Measurements from ENCODE around the gene MTCH2.
A peak's percentile ranks its signal among the peaks of the same experiment; 100 is the strongest.
"Not testable (repeated sequence)": the region's sequence is repeated elsewhere in the genome, so short reads cannot be mapped to it uniquely, and the experiment has no call there.

The MTCH2 gene

DNA sequence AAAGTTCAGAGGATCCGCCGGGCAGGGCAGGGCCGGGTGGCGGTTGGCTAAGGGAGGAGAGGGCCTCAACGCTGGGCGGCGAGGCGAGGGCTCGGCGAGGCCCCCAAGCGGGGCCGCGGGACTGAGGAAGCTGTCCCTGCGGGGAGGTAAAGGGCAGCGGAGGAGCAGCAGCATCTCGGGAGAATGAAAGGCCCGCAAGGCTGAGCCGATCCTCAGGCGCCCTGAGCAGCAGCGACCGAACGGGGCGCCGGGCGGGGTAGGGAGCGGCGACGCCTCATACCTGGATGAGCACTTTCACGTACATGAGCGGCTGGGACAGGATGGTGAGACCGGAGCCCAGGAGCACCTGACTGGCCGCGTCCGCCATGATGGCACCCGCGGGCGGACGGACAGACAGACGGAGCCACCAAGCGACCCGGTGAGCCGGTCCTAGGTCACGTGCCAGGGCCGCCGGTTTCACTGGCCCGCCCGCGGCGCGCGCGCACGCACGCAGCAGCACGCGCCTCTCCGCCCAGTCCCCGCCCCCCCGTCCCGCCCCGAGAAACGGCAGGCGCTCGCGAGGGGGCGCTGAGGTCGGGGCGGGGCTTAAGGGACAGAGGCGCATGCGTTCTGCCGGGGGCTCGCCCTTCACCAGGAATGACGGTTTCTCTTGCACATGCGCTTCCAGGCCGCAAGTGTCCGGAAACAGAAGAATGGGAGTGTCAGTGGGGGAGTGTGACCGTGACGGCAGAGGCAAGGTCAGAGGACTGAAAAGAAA is at the start of gene MTCH2:
Gene MTCH2, minus strand, starts transcription at position 461 of the 757 bp plus-strand sequence. Its CDS starts 94 bp downstream, at position 367.
- intact Hi-C loops (cut with DNase I) = loop anchor here (2.0 to 10.0 kb wide), 3 partner anchors 65 to 203 kb away; partner anchors contain the start of genes KBTBD4, NDUFS3 and NUP160

DNA sequence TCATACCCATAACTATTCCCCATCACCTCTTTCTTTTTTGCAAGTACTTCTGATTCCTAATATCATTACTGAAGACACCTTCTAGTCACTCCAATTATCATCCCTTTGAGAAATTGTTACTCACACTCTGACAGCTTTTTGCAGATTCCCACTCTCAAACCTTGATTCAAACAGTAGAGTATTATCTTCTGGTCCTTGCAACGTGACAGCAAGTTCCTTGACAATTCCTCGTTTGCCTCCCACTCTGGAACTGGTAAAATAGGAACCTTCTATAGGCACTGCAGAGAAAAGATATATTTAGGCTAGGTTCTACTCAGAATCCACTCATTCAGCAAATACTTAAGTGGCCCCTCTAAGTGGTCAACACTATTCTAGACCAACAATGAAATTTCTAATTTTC is 49.6 kb upstream of the MTCH2 start:
- intact Hi-C loops (cut with DNase I) = no loop called here
- no peak for DNase-seq

More for the DNA sequence above, at the start of gene MTCH2:
- DNase-seq = peak; percentile 90 to 99 (median 94)

DNA sequence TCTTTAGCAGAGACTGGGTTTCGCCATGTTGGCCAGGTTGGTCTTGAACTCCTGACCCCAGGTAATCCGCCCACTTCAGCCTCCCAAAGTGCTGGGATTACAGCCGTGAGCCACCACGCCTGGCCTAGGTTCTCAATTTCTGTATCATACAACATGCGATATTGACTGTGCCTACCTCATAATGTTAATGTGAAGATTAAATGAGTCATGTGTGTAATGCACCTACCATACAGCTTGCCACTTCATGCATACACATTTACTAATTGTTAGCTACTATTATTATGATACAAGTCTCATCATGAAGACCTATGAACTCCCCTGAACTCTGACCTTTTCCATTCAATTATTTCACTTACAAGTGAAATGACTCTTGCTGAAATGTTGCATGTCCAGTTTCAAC is 47.1 kb upstream of the MTCH2 start:
- intact Hi-C loops (cut with DNase I) = no loop called here
- peak in 1 of 10 donors; percentile 7 for DNase-seq

DNA sequence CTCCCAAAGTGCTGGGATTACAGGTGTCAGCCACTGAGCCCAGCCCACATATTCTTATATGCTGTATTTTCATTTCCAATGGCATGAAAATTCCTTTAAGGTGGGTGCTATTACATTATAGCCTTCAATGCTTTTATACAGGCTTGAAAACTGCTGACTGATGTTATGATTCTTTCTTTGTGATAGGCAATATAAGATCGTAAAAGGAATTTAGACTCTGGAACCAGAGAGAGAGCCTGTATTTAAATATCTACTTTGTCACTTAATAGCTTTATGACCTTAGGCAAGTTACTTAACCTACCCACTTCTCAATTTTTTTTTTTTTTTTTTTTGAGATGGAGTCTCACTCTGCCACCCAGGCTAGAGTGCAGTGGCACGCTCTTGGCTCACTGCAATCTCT is 46.6 kb upstream of the MTCH2 start:
- DNase-seq = no peak
- intact Hi-C loops (cut with DNase I) = no loop called here

DNA sequence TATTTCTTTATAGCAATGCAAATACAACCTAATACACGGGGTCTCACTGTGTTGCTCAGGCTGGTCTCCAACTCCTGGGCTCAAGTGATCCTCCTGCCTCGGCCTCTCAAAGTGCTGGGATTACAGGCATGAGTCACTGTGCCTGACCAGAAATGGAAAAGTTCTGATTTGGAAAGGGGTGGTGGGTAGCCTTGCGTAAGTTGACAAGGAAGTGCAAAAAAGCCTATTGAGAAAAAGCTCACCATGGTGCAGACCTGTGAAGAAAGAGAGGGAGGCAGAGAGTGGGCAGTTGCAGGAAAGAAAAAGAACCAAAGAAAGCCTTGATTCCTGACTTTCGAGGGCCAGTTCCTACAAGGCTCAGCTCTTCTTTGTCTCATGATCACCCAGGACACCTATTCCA is 45.8 kb upstream of the MTCH2 start:
- intact Hi-C loops (cut with DNase I) = no loop called here

DNA sequence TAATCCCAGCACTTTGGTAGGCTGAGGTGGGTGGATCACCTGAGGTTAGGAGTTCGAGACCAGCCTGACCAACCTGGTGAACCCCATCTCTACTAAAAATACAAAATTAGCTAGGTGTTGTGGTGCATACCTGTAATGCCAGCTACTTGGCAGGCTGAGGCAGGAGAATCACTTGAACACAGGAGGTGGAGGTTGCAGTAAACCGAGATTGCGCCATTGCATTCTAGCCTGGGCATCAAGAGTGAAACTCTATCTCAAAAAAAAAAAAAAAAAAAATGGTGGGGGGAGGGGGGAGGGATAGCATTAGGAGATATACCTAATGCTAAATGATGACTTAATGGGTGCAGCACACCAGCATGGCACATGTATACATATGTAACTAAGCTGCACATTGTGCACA is 44.3 kb upstream of the MTCH2 start:
- intact Hi-C loops (cut with DNase I); DNase-seq: not testable (repeated sequence)

More for the DNA sequence above, 45.8 kb upstream of the MTCH2 start:
- no peak for DNase-seq

GRCh38 chr11:47686151-47686550 is 43.8 kb upstream of the MTCH2 start:
- intact Hi-C loops (cut with DNase I) = no loop called here
- no peak for DNase-seq

DNA sequence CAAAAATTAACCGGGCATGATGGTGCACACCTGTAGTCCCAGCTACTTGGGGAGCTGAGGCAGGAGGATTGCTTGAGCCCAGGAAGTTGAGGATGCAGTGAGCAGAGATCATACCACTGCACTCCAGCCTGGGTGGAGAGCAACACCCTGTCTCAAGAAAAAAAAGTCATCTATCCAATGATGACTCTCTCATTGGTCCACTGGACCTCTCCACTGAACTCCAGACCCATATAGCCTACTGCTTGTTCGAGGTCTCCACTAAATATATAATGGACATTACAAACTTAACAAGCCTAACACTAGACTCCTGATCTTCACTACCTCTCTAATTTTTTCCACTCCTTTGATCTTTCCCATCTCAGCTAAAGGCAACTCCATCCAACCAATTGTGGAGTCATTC is 33.5 kb upstream of the MTCH2 start:
- intact Hi-C loops (cut with DNase I) = no loop called here
- DNase-seq = no peak

DNA sequence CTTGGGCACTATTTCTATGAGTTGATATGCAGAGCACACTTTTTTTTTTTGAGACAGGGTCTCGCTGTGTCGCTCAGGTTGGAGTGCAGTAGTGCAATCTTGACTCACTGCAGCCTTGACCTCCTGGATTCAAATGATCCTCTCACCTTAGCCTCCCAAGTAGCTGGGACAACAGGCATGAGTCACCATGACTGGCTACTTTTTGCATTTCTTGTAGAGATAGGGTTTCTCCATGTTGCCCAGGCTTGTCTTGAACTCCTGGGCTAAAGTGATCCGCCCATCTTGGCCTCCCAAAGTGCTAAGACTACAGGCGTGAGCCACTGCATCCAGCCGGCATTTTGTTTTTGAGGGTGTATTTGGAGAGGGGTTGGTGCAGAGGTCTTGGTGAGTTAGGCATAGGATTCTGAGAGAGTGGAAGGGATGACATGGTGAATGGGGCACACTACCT is 29.9 kb upstream of the MTCH2 start:
- intact Hi-C loops (cut with DNase I) = no loop called here
- DNase-seq = no peak

DNA sequence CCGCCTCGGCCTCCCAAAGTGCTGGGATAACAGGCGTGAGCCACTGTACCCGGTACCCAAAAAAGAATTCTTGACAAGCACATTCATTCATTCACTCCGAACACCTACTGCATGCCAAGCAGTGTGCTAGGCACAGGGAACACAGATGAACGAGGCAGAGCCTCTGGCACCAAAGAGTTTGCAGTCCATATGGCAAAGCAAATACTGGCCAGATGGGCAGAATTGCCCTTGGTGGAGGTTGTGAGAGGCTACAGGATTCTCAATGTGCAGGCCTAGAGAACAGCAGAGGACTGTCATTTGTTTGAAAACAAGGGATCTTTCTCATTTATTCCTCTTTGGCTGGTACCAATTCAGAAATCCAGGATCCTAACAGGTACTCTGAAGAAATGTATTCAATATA is 27.5 kb upstream of the MTCH2 start:
- intact Hi-C loops (cut with DNase I) = no loop called here
- DNase-seq = peak in 1 of 10 donors; percentile 48

GRCh38 chr11:47668665-47669064 is 26.3 kb upstream of the MTCH2 start:
- no peak for DNase-seq
- intact Hi-C loops (cut with DNase I) = no loop called here

GRCh38 chr11:47667555-47667954 is 25.2 kb upstream of the MTCH2 start:
- intact Hi-C loops (cut with DNase I) = no loop called here
- no peak for DNase-seq

- intact Hi-C loops (cut with DNase I) = no loop called here
- DNase-seq = peak in 1 of 10 donors; percentile 19
Measured at GRCh38 chr11:47667135-47667534, 24.8 kb upstream of the MTCH2 start.

GRCh38 chr11:47664936-47665335 is 22.6 kb upstream of the MTCH2 start:
- DNase-seq; intact Hi-C loops (cut with DNase I): not testable (repeated sequence)

DNA sequence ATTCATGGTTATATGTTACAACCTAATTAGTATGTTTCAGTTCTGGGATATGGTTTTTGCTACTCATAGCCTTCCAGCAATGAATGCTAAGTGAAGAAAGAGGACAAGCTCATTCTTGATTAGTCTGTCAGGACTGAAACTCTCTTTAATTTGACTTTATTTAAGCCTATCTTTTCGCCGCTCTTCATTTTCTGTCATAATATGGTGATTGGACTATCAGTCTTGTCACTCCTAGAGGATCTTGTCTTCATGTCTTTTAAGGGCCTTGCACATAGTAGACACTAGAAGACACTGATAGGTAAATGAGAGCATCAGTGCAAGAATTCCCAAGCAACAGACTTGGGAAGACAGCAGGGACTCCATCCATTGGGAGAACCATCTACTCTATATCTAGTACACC is 18.9 kb upstream of the MTCH2 start:
- intact Hi-C loops (cut with DNase I) = no loop called here

GRCh38 chr11:47659276-47659675 is 16.9 kb upstream of the MTCH2 start:
- DNase-seq = no peak
- intact Hi-C loops (cut with DNase I) = no loop called here

More for the DNA sequence above, 18.9 kb upstream of the MTCH2 start:
- DNase-seq = no peak

GRCh38 chr11:47656260-47656885 is 14.0 kb upstream of the MTCH2 start:
- no peak for DNase-seq
- intact Hi-C loops (cut with DNase I) = no loop called here

DNA sequence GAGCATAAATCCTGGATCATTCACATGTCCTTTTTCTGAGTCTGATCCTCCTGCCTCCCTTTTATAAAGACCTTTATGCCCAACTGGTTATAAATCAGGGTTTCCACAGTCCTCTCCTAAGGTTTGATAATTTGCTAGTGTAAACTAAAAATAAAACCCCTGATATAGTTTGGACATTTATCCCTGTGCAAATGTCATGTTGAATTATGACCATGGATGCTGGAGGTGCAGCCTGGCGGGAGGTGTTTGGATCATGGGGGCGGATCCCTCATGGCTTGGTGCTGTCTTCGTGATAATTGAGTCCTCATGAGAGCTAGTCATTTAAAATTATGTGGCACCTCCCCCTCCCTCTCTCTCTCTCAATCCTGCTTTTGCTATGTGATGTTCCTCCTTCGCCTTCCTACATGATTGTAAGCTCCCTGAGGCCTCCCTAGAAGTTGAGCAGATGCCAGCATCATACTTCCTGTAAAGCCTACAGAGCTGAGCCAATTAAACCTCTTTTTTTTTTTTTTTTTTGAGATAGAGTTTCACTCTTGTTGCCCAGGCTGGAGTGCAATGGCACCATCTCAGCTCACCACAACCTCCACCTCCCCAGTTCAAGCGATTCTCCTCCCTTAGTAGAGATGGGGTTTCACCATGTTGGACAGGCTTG is 9.6 kb upstream of the MTCH2 start:
- no peak for DNase-seq
- intact Hi-C loops (cut with DNase I) = no loop called here

GRCh38 chr11:47649276-47649675 is 6.9 kb upstream of the MTCH2 start:
- intact Hi-C loops (cut with DNase I) = loop anchor here (10.0 kb wide), 1 partner anchor 196 kb away; the partner anchor contains the start of gene NUP160
- DNase-seq = no peak

DNA sequence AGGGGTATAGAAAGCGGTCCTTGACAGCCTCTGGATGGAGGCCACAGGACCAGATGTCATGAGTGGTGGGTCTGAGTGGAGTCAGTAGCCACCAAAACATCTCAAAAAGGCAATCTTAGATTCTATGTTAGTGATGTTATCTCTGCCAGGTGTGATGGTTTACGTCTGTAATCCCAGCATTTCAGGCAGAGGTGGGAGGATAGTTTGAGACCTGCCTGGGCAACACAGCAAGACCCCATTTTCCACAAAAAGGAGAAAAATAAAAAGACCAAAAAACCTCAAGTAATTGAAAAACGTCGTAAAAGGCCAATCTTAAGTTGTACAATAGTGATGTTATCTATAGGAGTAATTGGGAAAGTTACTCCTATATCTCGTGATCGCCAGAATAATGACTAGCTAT is 3.7 kb upstream of the MTCH2 start:
- intact Hi-C loops (cut with DNase I) = loop anchor here (10.0 kb wide), 1 partner anchor 199 kb away; the partner anchor contains the start of gene NUP160
- no peak for DNase-seq

DNA sequence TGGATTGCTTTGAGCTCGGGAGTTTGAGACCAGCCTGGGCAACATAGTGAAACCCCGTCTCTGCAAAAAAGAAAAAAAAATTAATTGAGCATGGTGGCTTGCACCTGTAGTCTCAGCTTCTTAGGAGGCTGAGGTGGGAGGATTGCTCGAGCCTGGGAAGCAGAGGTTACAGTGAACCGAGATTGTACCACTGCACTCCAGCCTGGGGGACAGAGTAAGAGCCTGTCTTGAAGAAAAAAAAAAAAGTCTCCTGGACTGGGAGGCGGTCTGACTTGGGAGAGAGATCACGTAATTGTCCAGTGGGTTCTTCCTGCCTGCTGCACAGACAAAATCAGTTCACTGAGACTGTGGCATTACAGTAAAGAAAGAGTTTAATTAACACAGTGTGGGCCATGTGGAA is 3.1 kb upstream of the MTCH2 start:
- DNase-seq = no peak
- intact Hi-C loops (cut with DNase I) = loop anchor here (10.0 kb wide), 1 partner anchor 199 kb away; the partner anchor contains the start of gene NUP160
